NCI-H1436 treated with DMSO at 0.1 percent for 48 hours (cell line): Measurements from ENCODE around the gene EMX1.

Experiments
- DNase-seq: peaks from one replicate; lab custom pipeline; 2025; lab: John Stamatoyannopoulos, UW

Gene EMX1

GRCh38 chr2:72917138-72917876 lies at the start of gene EMX1:
Gene EMX1, plus strand, starts transcription at chr2:72917519. Its CDS starts 334 bp downstream, at chr2:72917853.
- peak; percentile 27 for DNase-seq

GRCh38 chr2:72871060-72871459 lies 46.3 kb upstream of the EMX1 start:
- no peak for DNase-seq

GRCh38 chr2:72871880-72872279 lies 45.4 kb upstream of the EMX1 start:
- no peak for DNase-seq

GRCh38 chr2:72883356-72883962 lies 33.9 kb upstream of the EMX1 start:
- no peak for DNase-seq

GRCh38 chr2:72886505-72887031 lies 30.8 kb upstream of the EMX1 start:
- DNase-seq = no peak

GRCh38 chr2:72887032-72887739 lies 30.1 kb upstream of the EMX1 start, which contains the start of gene SPR:
Gene SPR, plus strand, starts transcription at chr2:72887408. Its CDS starts 25 bp downstream, at chr2:72887433.
- DNase-seq = peak; percentile 55

GRCh38 chr2:72887740-72888437 lies 29.4 kb upstream of the EMX1 start:
- peak; percentile 31 for DNase-seq

- DNase-seq = no peak
Measured at GRCh38 chr2:72888438-72889202, 28.7 kb upstream of the EMX1 start.

- DNase-seq = no peak
Measured at GRCh38 chr2:72889991-72890390, 27.3 kb upstream of the EMX1 start.

- DNase-seq = no peak
Measured at GRCh38 chr2:72891091-72891818, 26.1 kb upstream of the EMX1 start.

GRCh38 chr2:72892506-72893173 lies 24.7 kb upstream of the EMX1 start:
- DNase-seq = no peak

GRCh38 chr2:72893594-72894319 lies 23.6 kb upstream of the EMX1 start:
- no peak for DNase-seq

GRCh38 chr2:72894514-72894913 lies 22.8 kb upstream of the EMX1 start:
- no peak for DNase-seq

GRCh38 chr2:72895154-72895553 lies 22.2 kb upstream of the EMX1 start:
- no peak for DNase-seq

- DNase-seq = no peak
Measured at GRCh38 chr2:72895759-72896281, 21.5 kb upstream of the EMX1 start.

GRCh38 chr2:72896446-72896845 lies 20.9 kb upstream of the EMX1 start:
- DNase-seq = no peak

- DNase-seq = no peak
Measured at GRCh38 chr2:72897785-72898584, 19.3 kb upstream of the EMX1 start.

- DNase-seq = no peak
Measured at GRCh38 chr2:72898585-72898906, 18.8 kb upstream of the EMX1 start.
